ENCODE data around the gene INAVA. TPM values are rescaled to one million over a fixed set of nuclear protein-coding genes. Genes with fewer than 3 reads are reported as not detected.
"Not testable (repeated sequence)": the region's sequence is repeated elsewhere in the genome, so short reads cannot be mapped to it uniquely, and the experiment has no call there.

Gene INAVA
- total and polyA plus RNA-seq, 2 experiments from 2014 or later: not detected

DNA sequence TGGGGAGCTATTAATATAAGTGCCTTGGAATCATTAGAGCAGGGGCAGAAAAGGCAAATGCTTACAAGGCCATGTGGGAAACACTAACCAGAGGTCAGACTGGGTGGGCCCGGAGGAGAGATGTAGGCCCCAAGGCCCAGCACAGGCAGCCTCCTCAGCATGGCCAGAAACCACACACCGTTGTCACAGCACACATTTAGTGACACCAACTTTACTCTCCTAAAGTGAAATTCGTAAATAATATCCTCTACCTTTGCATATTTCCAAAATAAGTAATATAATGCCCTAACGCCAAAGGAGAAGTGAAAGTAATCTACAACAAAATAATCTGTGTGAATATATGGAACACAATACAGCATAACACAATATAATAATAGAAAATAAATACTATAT, 66.2 kb downstream of the INAVA start:
- H3K36me3 ChIP-seq (ENCODE audit: low read depth): no peaks in the 10 kb centered on the region
- H3K79me2 ChIP-seq (ENCODE audit: insufficient read depth): no peaks in the 10 kb centered on the region
- H3K9me3 ChIP-seq (ENCODE audit: low read depth): no peaks in the 10 kb centered on the region
- H3K27me3 ChIP-seq (replicated peaks; ENCODE audit: insufficient read depth): peaks cover 28% of the 10 kb centered on the region
- TF ChIP-seq EZH2 (IDR thresholded peaks at IDR 0.05; ENCODE audit: insufficient read depth, poor library complexity, severe bottlenecking) (no peak), EZH2phosphoT487 (IDR thresholded peaks at IDR 0.05; ENCODE audit: insufficient read depth, low read depth) (no peak)
- DNase-seq: no peak
- H3K27ac ChIP-seq: no peak overlapping the region
- no peak overlapping the region for H2AFZ ChIP-seq
- H3K4me3 ChIP-seq: no peak overlapping the region
- H3K9me2 ChIP-seq (ENCODE audit: insufficient read depth): no peaks in the 10 kb centered on the region
- H3K4me1 ChIP-seq (ENCODE audit: insufficient read depth): no peaks in the 10 kb centered on the region
- no peaks in the 10 kb centered on the region for H3F3A ChIP-seq (ENCODE audit: insufficient read depth)
- WGBS, 2 experiments (ENCODE audit: low coverage in 1 of 2, low lambda C conversion rate in 2 of 2, missing lambda C conversion rate in 2 of 2): 62 to 65% methylated on average over 4 of the region's 4 CpGs
- H4K20me1 ChIP-seq (ENCODE audit: insufficient read depth): no peaks in the 10 kb centered on the region
- H3K9ac ChIP-seq: no peak overlapping the region
- H3K4me2 ChIP-seq (ENCODE audit: unreplicated experiment): no peak overlapping the region
- in situ Hi-C loops (cut with MboI): no loop called here

DNA sequence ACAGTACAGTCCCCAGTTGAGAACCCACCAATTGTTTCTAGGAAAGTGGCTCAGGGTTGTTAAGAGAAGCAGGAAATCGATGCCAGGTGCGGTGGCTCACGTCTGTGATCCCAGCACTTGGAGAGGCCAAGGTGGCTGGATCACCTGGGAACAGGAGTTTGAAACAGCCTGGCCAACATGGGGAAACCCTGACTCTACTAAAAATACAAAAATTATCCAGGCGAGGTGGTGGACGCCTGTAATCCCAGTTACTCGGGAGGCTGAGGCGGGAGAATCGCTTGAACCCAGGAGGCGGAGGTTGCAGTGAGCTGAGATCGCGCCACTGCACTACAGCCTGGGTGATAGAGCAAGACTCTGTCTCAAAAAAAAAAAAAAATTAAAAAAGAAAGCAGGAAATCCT, 67.5 kb downstream of the INAVA start:
- in situ Hi-C loops (cut with MboI); H3K27ac ChIP-seq; H3K9ac ChIP-seq; H3F3A ChIP-seq (ENCODE audit: insufficient read depth); H3K9me2 ChIP-seq (ENCODE audit: insufficient read depth); H3K36me3 ChIP-seq (ENCODE audit: low read depth); DNase-seq; H2AFZ ChIP-seq; H3K4me2 ChIP-seq (ENCODE audit: unreplicated experiment); H3K9me3 ChIP-seq (ENCODE audit: low read depth); H3K79me2 ChIP-seq (ENCODE audit: insufficient read depth); H3K4me3 ChIP-seq; H3K4me1 ChIP-seq (ENCODE audit: insufficient read depth); H4K20me1 ChIP-seq (ENCODE audit: insufficient read depth): not testable (repeated sequence)
- 73 to 74% methylated on average over 11 of the region's 11 CpGs for WGBS, 2 experiments (ENCODE audit: low coverage in 1 of 2, low lambda C conversion rate in 2 of 2, missing lambda C conversion rate in 2 of 2)
- peaks cover 32% of the 10 kb centered on the region for H3K27me3 ChIP-seq (replicated peaks; ENCODE audit: insufficient read depth)

DNA sequence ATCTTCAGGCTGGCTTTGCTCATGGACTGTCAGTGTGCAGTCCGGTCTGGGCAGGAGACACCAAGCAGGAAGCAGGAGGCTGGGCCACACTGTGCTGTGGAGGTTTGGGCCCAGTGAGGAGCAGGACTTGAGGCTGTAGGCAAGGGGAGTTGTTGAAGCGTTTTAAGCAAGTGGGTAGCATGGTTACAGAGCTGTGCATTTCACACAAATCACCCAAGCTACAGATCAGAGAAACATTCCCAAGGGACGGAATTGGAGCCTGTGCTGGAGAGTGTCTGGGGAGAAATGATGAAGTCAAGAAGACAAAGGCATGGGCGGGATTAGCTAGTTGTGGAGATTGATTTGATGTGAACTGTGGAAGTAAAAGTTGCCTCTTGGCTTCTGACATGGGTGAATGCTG, 67.9 kb downstream of the INAVA start:
- H3K4me3 ChIP-seq: no peak overlapping the region
- H2AFZ ChIP-seq: no peak overlapping the region
- no peak overlapping the region for H3K9ac ChIP-seq
- H3K27ac ChIP-seq: no peak overlapping the region
- peaks cover 30% of the 10 kb centered on the region for H3K27me3 ChIP-seq (replicated peaks; ENCODE audit: insufficient read depth)
- no peak for DNase-seq
- H3K4me1 ChIP-seq (ENCODE audit: insufficient read depth): no peaks in the 10 kb centered on the region
- in situ Hi-C loops (cut with MboI): no loop called here
- TF ChIP-seq EZH2phosphoT487 (IDR thresholded peaks at IDR 0.05; ENCODE audit: insufficient read depth, low read depth) (no peak), EZH2 (IDR thresholded peaks at IDR 0.05; ENCODE audit: insufficient read depth, poor library complexity, severe bottlenecking) (no peak)
- no peaks in the 10 kb centered on the region for H3K79me2 ChIP-seq (ENCODE audit: insufficient read depth)
- no peaks in the 10 kb centered on the region for H4K20me1 ChIP-seq (ENCODE audit: insufficient read depth)
- no peaks in the 10 kb centered on the region for H3K9me2 ChIP-seq (ENCODE audit: insufficient read depth)
- no peaks in the 10 kb centered on the region for H3K36me3 ChIP-seq (ENCODE audit: low read depth)
- 63 to 71% methylated on average over 4 of the region's 4 CpGs for WGBS, 2 experiments (ENCODE audit: low coverage in 1 of 2, low lambda C conversion rate in 2 of 2, missing lambda C conversion rate in 2 of 2)
- H3K4me2 ChIP-seq (ENCODE audit: unreplicated experiment): no peak overlapping the region
- no peaks in the 10 kb centered on the region for H3F3A ChIP-seq (ENCODE audit: insufficient read depth)
- H3K9me3 ChIP-seq (ENCODE audit: low read depth): no peaks in the 10 kb centered on the region

DNA sequence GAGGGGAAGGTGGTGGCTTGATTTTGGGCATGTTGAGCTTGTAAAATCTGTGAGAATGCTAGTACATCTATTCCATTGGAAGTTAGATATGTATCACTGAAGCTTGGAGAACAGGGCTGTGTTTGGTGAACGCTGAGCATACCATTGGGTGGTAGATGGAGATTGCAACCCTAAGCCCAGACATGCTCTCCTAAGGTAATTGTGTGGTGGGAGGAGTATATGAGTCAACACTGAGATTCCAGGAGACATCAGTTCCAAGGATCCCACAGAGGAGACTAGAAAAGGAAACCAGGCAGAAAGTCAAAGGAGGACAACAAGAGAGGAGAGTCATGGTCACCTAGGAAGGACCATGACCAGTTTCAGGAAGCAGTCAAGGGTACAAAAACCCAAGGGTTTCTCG, 68.4 kb downstream of the INAVA start:
- 79 to 88% methylated on average over 2 of the region's 2 CpGs for WGBS, 2 experiments (ENCODE audit: low coverage in 1 of 2, low lambda C conversion rate in 2 of 2, missing lambda C conversion rate in 2 of 2)
- Histone ChIP-seq H4K20me1 (ENCODE audit: insufficient read depth) (no peaks in the 10 kb centered on the region), H3F3A (ENCODE audit: insufficient read depth) (no peaks in the 10 kb centered on the region), H3K27ac (no peak overlapping the region), H3K4me2 (ENCODE audit: unreplicated experiment) (no peak overlapping the region), H3K4me3 (no peak overlapping the region), H3K36me3 (ENCODE audit: low read depth) (no peaks in the 10 kb centered on the region), H3K27me3 (replicated peaks; ENCODE audit: insufficient read depth) (peaks cover 27% of the 10 kb centered on the region), H3K4me1 (ENCODE audit: insufficient read depth) (no peaks in the 10 kb centered on the region), H3K9me3 (ENCODE audit: low read depth) (no peaks in the 10 kb centered on the region), H3K9ac (no peak overlapping the region), H3K79me2 (ENCODE audit: insufficient read depth) (no peaks in the 10 kb centered on the region), H3K9me2 (ENCODE audit: insufficient read depth) (no peaks in the 10 kb centered on the region), H2AFZ (no peak overlapping the region)
- TF ChIP-seq EZH2 (IDR thresholded peaks at IDR 0.05; ENCODE audit: insufficient read depth, poor library complexity, severe bottlenecking) (no peak), EZH2phosphoT487 (IDR thresholded peaks at IDR 0.05; ENCODE audit: insufficient read depth, low read depth) (no peak)
- DNase-seq: no peak
- in situ Hi-C loops (cut with MboI): no loop called here

DNA sequence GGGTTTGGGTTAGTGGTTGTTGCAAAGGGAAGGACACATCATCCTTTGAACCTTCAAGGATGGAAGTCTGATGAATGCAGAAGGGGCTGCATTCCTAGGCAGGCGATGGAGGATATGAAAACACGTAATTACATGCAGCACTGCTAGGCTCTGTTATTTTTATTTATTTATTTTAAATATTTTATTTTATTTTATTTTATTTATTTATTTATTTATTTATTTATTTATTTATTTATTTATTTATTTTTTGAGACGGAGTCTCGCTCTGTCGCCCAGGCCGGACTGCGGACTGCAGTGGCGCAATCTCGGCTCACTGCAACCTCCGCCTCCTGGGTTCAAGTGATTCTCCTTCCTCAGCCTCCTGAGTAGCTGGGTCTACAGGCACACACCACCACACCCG, 69.2 kb downstream of the INAVA start:
- H3K27me3 ChIP-seq (replicated peaks; ENCODE audit: insufficient read depth): peaks cover 25% of the 10 kb centered on the region
- H2AFZ ChIP-seq; H3F3A ChIP-seq (ENCODE audit: insufficient read depth); H3K4me1 ChIP-seq (ENCODE audit: insufficient read depth); H4K20me1 ChIP-seq (ENCODE audit: insufficient read depth); H3K9me3 ChIP-seq (ENCODE audit: low read depth); H3K9ac ChIP-seq; H3K36me3 ChIP-seq (ENCODE audit: low read depth); H3K9me2 ChIP-seq (ENCODE audit: insufficient read depth); H3K4me2 ChIP-seq (ENCODE audit: unreplicated experiment); H3K4me3 ChIP-seq; DNase-seq; H3K79me2 ChIP-seq (ENCODE audit: insufficient read depth); H3K27ac ChIP-seq; in situ Hi-C loops (cut with MboI): not testable (repeated sequence)
- 82% methylated on average over 10 to 11 of the region's 11 CpGs for WGBS, 2 experiments (ENCODE audit: low coverage in 1 of 2, low lambda C conversion rate in 2 of 2, missing lambda C conversion rate in 2 of 2)

Small RNAs within 50 kb of the gene (small RNA-seq; reads per million reads assigned to genes)
- not detected for gene RNU6-704P (ENCODE audit: low read depth, low replicate concordance)

Other genes with a start within 250 kb of the INAVA start
- gene DDX59, start 225.0 kb upstream of the INAVA start, total RNA-seq (2014; rRNA removed; shearing (Covaris generic)): 14.2 and 19.2 TPM in 2 replicates
- gene DDX59, start 225.0 kb upstream of the INAVA start, polyA plus RNA-seq (2016; fragmentation: Nextera tagmentation; extraction: Ambion mirVana): 11.8 and 12.2 TPM in 2 replicates
- gene CAMSAP2, start 156.0 kb upstream of the INAVA start, total RNA-seq (2014; rRNA removed; shearing (Covaris generic)): 28.7 and 52.6 TPM in 2 replicates
- gene CAMSAP2, start 156.0 kb upstream of the INAVA start, polyA plus RNA-seq (2016; fragmentation: Nextera tagmentation; extraction: Ambion mirVana): 9.9 and 10.9 TPM in 2 replicates
- gene GPR25, start 21.9 kb upstream of the INAVA start, total RNA-seq (2014; rRNA removed; shearing (Covaris generic)): not detected in 2 replicates
- not detected in 2 replicates for gene GPR25, start 21.9 kb upstream of the INAVA start, polyA plus RNA-seq (2016; fragmentation: Nextera tagmentation; extraction: Ambion mirVana)
- gene KIF21B, start 128.8 kb downstream of the INAVA start, total RNA-seq (2014; rRNA removed; shearing (Covaris generic)): under 0.01 TPM in 1 of 2 replicates, not detected in the other
- gene KIF21B, start 128.8 kb downstream of the INAVA start, polyA plus RNA-seq (2016; fragmentation: Nextera tagmentation; extraction: Ambion mirVana): 0.03 and 0.04 TPM in 2 replicates
- not detected in 2 replicates for gene CACNA1S, start 217.5 kb downstream of the INAVA start, total RNA-seq (2014; rRNA removed; shearing (Covaris generic))
- gene CACNA1S, start 217.5 kb downstream of the INAVA start, polyA plus RNA-seq (2016; fragmentation: Nextera tagmentation; extraction: Ambion mirVana): not detected in 2 replicates
- gene ASCL5, start 232.3 kb downstream of the INAVA start, total RNA-seq (2014; rRNA removed; shearing (Covaris generic)): not detected in 2 replicates
- not detected in 2 replicates for gene ASCL5, start 232.3 kb downstream of the INAVA start, polyA plus RNA-seq (2016; fragmentation: Nextera tagmentation; extraction: Ambion mirVana)